GM19372 (cell line): ENCODE results near the gene CLASRP.

ENCODE experiments used
- ATAC-seq: cut with Tn5 transposase; IDR thresholded peaks from one replicate; pipeline ENCODE4 v1.9.1; 2021; ENCODE audit warnings: mild to moderate bottlenecking, low read depth, moderate library complexity; ENCODE audit not compliant: unreplicated experiment

Gene CLASRP

DNA sequence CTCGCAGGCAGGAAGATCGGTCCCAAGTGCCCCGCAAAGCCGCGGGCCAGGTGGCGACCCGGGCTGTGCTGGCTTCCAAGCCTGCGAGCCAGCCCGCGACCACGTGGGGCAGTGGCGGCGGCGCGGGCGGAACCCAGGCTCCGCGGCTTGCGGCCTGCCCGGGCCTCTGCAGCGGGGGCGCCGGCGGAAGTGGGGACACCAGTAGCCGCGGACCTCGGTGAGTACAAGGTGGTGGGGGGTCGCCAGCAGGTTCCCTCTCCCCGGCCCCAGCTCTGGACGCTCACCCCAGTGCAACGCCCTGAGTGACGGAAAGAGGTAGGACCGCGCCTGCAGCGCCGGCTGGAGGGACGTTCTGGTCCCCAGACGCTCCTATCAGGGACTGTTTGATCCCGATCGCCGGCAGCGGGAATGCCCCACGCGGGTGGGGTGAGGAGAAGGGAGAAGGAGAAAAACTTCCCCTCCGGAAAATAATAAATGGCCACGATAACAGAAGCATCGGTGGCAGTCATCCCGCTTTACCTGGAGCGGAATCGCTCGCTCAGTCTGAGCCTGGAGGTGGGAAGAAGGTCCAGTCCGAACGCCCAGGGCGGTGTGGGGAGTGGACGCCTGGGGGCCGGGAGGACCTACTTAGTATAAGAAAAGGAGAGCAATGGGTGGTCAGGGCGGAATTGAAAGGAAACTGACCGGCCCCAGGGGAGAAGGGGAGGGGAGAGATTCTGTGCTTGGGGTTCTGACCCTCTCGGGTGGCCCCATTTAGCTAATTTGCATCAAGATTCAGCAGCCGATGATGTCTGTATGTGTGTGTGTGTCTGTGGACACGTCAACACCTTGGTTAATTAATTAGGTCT, 40.4 kb downstream of the CLASRP start, which contains the start of gene GEMIN7:
Gene GEMIN7, plus strand, starts transcription at position 198 of the 848 bp plus-strand sequence. CDS start 10,855 bp downstream, outside the sequence.
- ATAC-seq: no peak

DNA sequence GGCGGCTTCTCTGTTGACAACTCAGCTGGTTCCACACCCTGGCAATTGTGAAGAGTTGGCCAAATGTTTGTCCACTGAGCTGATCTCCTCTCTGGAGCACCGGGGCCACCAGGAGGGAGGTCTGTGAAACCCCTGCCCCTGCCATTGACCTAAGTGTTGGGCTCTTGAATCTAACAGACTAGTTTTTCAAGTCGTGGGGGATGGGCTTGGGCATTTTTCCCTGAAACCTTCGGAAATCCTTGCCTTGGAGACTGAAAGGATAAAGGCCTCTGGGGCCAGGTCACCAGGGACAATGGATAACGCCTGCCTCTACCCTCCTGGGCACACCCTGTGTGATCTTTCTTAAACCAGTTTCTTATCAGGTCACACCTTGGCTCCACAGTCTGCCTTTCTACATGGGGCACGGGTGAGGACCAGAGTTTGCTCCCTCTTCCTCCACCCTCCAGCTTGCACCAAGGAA, 41.1 kb downstream of the CLASRP start:
- no peak for ATAC-seq

DNA sequence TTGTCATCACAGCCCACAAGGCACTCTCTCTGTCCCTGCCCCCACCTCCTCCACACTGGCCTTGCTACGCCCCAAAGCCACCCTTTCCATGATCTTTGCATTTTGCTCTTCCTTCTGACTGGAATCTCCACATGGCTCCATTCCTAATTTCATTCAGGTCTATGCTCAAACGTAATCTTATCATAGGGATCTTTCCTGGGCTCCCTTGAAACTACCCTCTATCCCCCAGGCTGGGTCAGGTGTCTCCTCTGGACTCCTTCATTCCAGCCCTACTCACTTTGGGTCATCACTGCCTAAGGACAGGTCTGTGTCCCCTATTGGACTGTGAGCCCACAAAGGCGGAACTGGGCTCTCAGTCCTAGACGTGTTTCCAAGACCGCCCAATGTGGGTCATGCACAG, 43.3 kb downstream of the CLASRP start:
- no peak for ATAC-seq

DNA sequence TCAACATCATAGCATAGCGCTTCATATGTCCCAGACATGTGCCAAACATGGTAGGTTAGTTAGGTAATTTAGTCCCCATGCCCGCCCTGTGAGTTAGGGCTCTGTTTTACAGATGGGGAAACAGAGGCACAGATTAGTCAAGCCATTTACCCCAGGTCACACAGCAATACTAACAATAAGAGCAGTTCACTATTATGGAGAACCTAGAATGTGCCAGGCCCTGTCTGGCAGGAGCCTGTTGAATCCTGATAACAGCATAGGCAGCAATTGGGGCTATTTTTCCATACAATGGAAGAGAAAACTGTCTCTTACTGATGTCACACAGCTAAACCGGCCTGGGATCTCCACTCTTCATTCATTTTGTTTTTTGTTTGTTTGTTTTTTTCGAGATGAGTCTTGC, 47.6 kb downstream of the CLASRP start:
- no peak for ATAC-seq

DNA sequence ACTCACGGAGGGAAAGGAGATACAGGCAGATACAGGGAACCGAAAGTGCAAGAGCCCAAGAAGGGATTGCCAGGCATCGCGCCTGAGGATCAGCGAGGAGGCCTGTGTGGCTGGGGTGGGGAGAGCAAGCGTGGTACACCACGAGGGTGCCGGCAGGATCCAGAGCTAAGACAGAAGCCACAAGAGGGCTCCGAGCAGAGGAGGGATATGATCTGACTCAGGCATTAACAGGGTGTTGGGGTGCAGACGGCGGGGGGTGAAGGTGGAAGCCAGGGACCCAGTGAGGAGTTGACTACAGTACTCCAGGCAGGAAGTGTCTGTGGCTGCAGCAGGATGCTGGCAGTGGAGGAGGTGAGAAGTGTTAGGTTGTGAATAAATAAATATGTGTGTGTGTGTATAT, 48.7 kb downstream of the CLASRP start:
- ATAC-seq: no peak

DNA sequence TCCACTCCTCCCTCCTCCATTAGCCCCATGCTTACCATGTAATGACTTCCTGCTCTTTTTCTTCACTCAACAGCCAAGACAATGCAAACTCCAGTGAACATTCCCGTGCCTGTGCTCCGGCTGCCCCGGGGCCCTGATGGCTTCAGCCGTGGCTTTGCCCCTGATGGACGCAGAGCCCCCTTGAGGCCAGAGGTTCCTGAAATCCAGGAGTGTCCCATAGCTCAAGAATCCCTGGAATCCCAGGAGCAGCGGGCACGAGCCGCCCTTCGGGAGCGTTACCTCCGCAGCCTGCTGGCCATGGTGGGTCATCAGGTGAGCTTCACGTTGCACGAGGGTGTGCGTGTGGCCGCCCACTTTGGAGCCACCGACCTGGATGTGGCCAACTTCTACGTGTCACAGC, 51.2 kb downstream of the CLASRP start:
- no peak for ATAC-seq

DNA sequence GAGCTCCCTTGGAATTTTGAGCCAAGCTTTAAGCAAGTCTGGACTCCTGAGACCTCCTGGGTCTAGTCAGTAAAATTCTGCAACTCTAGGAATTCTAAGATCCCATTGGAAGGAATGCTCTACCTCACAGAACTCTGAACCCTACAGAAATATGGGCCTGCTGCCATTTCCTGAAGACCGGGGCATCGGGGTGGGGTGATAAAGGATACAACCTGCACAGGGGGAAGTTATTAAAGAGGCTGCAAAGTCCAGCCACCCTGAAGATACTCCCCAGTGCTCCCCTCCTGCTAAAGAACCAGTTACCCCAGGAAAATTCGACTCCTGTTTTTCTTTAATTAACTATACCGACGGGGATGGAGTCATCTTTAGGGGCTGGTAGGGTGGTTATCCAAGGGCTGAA, 51.8 kb downstream of the CLASRP start:
- no peak for ATAC-seq

DNA sequence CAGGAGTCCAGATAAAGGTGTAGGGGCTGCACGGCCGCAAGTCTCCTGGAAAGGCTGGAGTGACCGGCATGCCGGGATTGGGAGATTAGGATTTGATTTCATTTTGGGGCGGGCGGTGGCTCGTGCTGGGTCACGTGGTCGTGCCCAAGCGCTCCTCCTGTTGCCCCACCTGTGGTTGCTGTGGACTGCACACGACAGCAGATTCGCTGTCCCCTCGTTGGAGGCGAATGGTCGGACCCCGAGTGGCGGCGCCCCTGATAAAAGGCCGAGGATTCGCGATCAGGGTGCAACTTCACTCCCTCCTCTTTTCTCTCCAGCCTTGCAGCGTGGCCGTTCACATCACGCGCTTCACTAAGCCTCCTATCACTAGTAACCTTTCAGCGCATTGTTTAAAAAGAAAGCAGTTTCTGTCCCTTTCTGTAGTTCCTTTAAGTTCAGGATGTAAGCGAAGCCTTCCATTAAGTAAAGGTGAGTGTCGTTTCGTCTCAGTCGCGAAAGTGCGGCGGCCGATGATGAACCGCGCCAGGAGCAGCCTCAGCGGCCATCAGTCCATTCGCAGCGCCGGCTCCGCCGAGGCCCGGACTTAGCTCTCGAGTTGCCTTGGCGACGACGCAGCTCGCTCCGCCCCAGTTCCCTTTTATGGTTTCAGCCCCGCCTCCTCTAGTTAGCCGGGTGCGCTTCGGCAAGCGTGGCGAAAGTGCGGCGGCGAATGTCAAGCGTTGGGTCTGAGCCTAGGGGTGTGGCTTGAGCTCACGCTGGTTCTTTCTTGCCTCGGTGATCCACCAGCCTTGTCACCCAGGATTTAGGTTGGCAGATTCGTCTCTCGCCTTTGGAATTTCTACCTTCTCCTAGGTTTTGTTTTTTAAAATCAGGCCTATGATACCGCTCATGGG, 52.4 kb downstream of the CLASRP start:
- ATAC-seq: peak; percentile 58

DNA sequence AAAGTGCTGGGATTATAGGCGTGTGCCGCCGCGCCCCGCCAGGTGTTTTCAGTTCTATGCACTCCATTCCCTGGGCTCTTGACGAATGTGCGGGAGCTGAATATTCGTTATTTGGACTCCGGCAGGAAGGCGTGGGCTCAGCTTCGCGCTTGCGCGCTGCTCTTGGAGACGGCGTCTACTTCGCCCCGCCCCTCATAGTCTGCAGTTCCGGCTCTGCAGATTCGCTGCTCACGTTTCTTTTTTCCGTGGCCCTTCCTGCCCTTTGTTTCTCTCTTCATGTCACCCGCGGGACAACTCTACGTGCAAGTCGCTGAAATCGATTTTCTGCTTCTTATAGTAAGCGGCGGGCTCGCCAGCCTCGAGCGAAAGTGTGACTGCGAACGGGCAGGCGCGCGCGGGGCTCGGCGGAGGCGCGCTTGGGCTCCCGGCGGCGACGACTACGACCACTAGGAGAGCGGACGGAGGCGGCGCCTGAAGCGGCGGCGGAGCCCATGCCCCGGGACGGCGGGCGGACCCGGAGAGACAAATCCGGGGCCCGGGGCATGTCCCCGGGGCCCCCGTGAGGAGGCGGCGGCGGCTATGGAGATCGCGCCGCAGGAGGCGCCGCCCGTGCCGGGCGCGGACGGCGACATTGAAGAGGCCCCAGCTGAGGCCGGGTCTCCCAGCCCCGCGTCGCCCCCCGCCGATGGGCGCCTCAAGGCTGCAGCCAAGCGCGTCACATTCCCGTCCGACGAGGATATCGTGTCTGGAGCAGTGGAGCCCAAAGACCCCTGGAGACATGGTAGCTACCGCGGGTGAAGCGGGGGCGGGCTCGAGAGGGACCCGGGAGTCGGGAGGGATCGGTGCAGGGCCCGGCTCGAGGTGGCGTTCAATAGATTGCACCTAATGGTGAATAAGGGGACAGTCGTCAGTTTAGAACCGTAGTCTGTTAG, 54.2 kb downstream of the CLASRP start, which contains the start of gene PPP1R37:
Gene PPP1R37, plus strand, starts transcription at position 433 of the 932 bp plus-strand sequence. Its CDS starts 147 bp downstream, at position 580.
- peak; percentile 54 for ATAC-seq

DNA sequence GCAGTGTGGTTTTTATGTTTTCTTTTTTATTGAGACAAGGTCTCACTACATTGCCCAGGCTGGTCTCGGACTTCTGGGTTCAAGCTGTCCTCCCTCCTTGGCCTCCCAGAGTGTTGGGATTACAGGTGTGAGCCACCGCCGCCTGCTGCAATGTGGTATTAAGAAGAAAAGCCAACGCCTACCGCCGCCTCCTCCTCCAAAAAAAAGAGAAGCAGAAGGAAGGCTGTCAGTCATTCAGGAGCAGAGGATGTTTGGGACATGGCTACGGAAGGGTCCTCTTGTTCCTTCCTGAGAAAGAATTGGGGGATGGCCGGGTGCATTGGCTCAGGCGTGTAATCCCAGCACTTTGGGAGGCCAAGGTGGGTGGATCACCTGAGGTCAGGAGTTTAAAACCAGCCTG, 55.3 kb downstream of the CLASRP start:
- ATAC-seq: no peak

DNA sequence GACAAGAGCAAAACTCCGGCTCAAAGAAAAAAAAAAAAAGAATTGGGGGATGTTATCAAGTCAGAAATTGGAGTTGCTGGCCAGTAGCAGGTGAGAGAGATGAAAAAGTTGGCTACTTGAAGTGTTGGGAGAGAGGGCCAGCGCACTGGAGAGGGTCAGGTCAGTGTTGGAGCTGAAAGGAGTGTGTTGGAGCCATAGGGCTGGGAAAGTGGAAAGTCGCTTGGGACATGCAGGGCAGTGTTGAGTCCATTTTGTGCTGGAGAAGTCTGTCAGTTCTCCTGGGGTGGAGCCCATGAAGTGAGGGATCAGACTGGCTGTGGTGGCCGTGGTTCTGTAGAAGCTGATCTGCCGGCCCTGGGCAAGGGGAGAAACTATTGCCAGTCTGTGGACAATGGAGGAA, 55.9 kb downstream of the CLASRP start:
- no peak for ATAC-seq

DNA sequence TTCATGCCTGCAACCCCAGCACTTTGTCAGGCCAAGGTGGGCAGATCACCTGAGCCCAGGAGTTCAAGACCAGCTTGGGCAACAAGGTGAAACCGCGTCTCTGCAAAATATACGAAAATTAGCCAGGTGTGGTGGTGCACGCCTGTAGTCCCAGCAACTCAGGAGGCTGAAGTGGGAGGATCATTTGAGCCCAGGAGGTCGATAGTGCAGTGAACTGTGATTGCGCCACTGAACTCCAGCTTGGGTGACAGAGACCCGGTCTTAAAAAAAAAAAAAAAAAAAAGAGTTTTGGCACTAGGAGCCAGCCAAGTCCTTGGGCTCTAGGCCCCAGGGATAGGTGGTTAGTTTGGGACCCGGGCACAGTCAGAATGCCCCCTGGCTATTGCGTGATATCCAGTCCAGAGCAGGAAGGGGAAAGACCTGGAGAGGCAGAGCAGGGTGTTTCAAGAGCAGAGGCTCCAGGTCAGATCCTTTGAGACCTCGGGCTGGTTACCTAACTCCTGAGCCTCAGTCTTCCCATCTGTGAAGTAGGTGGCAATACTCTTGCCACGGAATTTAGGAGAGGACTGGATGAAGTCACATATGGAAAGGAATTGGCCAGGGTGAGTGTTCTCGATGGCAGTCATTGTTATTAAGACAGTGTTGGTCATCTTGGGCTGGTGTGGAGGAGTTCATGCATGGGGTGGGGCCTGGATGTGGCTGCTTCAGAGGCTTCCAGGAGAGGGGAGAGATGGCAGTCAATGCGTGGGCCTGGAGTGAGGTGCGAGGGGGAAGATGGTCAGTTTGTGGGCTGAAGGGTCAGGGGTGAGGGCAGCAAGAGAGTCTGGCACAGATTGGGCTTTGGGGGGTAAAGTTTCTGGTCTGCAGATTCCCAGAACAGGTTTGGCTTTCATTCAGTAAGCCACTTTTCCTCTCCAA, 56.9 kb downstream of the CLASRP start:
- ATAC-seq: no peak

DNA sequence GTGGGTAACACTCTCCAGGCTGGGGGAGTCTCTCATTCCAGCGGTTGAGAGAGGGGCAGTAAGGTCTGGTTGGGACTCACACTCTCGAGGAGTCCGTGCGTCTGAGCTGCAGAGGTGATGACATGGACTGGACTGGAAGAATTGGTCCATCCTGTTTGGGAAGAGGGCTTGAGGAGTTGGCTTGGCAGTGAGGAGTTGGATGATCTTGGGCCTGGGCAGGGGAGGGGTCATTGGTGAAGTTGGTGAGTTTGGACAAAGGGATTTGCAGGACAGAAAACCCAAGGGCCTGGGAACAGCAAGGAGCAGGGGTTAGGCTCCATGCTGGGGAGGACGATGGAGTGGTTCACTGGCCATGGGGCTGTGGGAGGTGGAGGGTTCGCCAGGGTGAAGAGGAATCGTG, 57.9 kb downstream of the CLASRP start:
- no peak for ATAC-seq

DNA sequence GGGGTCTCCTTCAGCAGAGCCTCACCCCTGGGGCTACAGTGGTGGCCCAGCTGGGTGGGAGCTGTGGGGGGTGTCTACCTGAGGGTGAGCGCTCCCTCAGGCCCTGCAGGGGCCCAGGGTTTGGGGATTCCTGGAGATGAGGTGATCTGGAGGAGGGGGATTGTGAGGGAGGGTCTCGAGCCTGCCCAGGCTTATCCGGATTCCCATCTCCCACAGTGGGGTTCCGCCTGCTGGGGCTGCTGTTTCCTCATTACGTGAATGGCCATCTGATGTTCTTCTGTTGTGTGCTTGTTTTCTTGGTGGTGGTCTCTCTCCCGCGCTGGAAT, 58.6 kb downstream of the CLASRP start:
- ATAC-seq: no peak

DNA sequence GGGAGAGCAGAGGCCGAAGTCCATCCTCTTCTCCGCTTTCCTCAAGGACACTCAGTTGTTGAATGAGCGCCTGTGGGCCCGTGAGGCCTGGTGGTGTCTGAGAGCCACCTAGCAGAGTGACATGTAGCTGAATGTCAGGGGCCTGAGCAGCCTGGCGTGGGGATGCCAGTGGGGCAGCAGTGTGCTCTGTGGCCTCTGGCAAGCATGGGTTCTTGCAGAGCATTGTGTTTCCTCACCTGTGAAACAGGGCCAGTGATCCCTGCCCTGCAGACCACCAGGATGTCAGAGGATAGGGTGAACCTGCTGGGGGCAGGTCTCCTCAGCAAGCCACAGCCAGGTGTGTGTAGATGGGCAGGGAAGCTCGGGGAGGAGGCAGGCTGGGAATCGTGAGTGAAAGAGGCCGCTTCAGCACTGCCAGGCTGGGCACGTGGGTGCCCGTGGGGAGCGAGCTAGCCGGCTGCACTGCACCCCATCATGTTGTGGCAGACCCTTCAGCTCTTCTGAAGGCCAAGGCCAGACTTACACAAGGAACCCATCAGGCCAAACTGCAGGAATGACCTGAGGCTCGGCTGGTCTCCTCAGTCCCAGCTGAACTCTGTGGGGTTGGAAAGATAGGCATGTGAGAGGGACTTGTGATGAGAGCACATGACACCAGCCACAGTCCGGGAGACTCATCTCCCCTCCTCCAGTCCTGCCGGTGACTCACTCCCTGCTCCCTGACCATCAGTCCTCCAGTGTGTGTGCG, 59.1 kb downstream of the CLASRP start:
- ATAC-seq: no peak

DNA sequence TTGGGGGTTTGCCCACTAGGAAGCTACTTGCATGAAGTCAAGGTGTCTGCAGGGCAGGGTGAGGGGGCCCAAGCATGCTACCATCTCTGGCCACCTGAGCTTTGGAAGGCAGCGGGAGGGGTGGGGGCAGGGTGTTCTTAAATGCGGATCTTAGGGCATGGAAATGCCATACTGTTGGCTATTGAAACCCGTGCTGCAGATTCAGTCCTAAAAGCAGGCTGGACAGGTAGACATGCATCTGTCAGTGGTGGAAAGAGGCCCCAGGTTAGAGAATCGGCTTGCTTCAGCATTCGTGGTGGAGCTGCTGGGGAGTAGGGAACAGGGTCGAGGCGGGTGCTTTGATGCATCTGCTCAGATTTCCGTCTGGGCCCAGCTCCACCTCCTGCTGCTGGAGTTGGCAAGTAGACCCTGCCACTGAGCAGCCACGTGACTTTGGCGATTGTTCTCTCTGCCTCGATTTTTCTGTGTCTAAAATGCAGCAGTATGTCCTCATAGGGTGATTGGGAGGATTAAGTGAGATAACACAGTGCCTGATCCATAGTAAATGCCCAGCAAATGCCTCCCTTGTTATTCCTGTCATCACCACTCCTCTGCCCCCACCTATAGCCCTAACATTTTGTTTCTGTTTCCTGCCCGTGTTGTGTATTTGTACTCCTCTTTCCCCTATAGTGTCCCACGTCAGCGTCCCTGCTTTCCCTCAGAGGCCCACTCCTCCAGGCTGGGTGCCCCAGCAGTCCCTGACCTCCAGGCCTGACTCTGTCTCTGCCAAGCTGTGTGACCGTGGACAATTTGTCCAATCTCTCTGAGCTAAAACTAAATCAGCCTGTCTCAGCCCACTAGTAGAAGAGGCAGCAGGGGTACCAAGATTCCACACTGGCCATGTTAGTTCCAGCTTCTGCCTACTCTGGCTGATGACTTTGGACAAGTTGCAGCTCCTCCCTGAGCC, 59.9 kb downstream of the CLASRP start:
- no peak for ATAC-seq

DNA sequence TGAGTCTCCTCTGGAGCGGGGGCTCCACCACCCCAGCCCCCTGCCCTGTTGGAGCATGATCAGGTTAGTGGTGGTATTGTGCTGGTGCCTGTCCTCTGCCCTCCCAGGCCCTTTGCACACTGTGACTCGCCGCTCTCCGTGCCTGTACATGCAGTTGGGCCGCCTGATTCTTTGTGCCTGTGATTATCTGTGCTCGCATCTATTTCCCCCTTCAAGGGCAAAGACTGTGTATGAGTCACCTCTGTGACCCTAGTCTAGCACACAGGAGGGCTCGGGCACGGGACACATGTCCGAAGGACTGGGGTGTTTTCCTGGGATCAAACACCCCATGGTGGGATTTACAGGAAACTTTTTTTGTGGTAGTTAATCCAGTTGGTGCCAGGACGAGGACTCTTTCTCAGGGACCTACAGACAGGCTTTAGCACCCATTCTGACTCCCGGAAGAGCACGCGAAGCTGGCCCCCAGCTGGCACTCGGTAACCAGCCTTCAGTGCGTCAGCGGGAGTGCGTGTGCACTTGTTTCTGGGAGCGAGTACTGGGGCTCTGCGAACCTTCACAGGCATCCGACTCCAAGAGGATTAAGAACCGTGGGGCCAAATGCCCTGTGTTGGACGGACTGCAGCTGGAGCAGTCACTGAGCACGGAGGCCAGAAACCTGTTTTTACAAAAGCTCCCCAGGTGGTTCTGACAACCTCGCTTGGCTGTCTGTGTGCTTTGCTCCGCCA, 60.8 kb downstream of the CLASRP start:
- ATAC-seq: no peak
